GM23338 (cell line): ENCODE results near the gene CDK18. TPM values are rescaled to one million over a fixed set of nuclear protein-coding genes. Genes with fewer than 3 reads are reported as not detected.
A peak's percentile ranks its signal among the peaks of the same experiment; 100 is the strongest.

ENCODE experiments used
- ATAC-seq: fragments of 200-7000 bp; cut with Tn5 transposase; 3 replicates; pipeline ENCODE4 v1.9.1; 2020
- DNase-seq: peaks from one replicate; pipeline ENCODE4 v3.0.0-alpha.2; 2015; ENCODE audit warnings: low spot score
- H2AFZ ChIP-seq: fragments of 200-600 bp; sonication (generic); 2 replicates; pipeline ENCODE4 v1.8.0; 2016; ENCODE audit warnings: antibody characterized with exemption, mild to moderate bottlenecking, moderate library complexity
- H3F3A ChIP-seq: fragments of 200-600 bp; sonication (generic); replicated peaks from 2 replicates; pipeline ENCODE4 v1.8.0; 2017; ENCODE audit warnings: antibody characterized with exemption, mixed run types, low read depth
- H3K27ac ChIP-seq: fragments of 200-600 bp; sonication (generic); 2 replicates; pipeline ENCODE4 v1.6.1; 2016; ENCODE audit warnings: low read depth
- H3K27me3 ChIP-seq: fragments of 200-600 bp; sonication (generic); 2 replicates; pipeline ENCODE4 v1.8.0; 2016; ENCODE audit warnings: mild to moderate bottlenecking, mixed run types, moderate library complexity; ENCODE audit not compliant: insufficient read depth
- H3K36me3 ChIP-seq: fragments of 200-600 bp; sonication (generic); 2 replicates; pipeline ENCODE4 v1.8.0; 2016; ENCODE audit warnings: mild to moderate bottlenecking; ENCODE audit not compliant: insufficient read depth
- H3K4me1 ChIP-seq: fragments of 200-600 bp; sonication (generic); 2 replicates; pipeline ENCODE4 v1.8.0; 2016; ENCODE audit warnings: mild to moderate bottlenecking, moderate library complexity; ENCODE audit not compliant: insufficient read depth
- H3K4me2 ChIP-seq: fragments of 200-600 bp; sonication (generic); 2 replicates; pipeline ENCODE4 v1.7.1; 2017; ENCODE audit warnings: mixed run types
- H3K4me3 ChIP-seq: fragments of 200-600 bp; sonication (generic); 2 replicates; pipeline ENCODE4 v1.6.1; 2016; ENCODE audit warnings: mixed run types
- H3K79me2 ChIP-seq: fragments of 200-600 bp; sonication (generic); replicated peaks from 2 replicates; pipeline ENCODE4 v1.8.0; 2017; ENCODE audit warnings: mild to moderate bottlenecking; ENCODE audit not compliant: insufficient read depth
- H3K9me2 ChIP-seq: fragments of 200-600 bp; sonication (generic); 2 replicates; pipeline ENCODE4 v1.8.0; 2017; ENCODE audit not compliant: insufficient read depth
- H4K20me1 ChIP-seq: fragments of 200-600 bp; sonication (generic); replicated peaks from 2 replicates; pipeline ENCODE4 v1.8.0; 2017; ENCODE audit warnings: mild to moderate bottlenecking; ENCODE audit not compliant: insufficient read depth
- H3K27ac Mint-ChIP-seq: 2 replicates; pipeline ENCODE4 v1.8.0; 2020; ENCODE audit warnings: inconsistent platforms, mild to moderate bottlenecking, moderate library complexity, mixed read lengths
- H3K27me3 Mint-ChIP-seq: 3 replicates; pipeline ENCODE4 v1.8.0; 2022; ENCODE audit warnings: low read depth, mild to moderate bottlenecking, moderate library complexity, mixed read lengths, inconsistent platforms; ENCODE audit not compliant: insufficient read depth, poor library complexity
- H3K36me3 Mint-ChIP-seq: 3 replicates; pipeline ENCODE4 v1.8.0; 2021; ENCODE audit warnings: low read depth, mild to moderate bottlenecking, inconsistent platforms, moderate library complexity, mixed read lengths
- H3K4me1 Mint-ChIP-seq: 3 replicates; pipeline ENCODE4 v1.8.0; 2020; ENCODE audit warnings: mild to moderate bottlenecking, inconsistent platforms, mixed read lengths
- H3K4me3 Mint-ChIP-seq: 3 replicates; pipeline ENCODE4 v1.8.0; 2021; ENCODE audit warnings: moderate library complexity, mild to moderate bottlenecking, inconsistent platforms, mixed read lengths
- H3K9me3 Mint-ChIP-seq: 3 replicates; pipeline ENCODE4 v1.8.0; 2020; ENCODE audit warnings: moderate library complexity, mild to moderate bottlenecking, inconsistent platforms, mixed read lengths
- CREB1 ChIP-seq: fragments of 250-450 bp; sonication (Bioruptor Pico); IDR thresholded peaks from 2 replicates; pipeline ENCODE4 v1.5.0; 2020; ENCODE audit warnings: low read depth, mild to moderate bottlenecking, moderate library complexity
- CTCF ChIP-seq, 2 experiments: fragments of 200-600 bp in 1 of 2; sonication (generic) in 1 of 2; conservative IDR thresholded peaks; 2 replicates each; pipeline versions ENCODE4 v1.5.1 to v1.6.1; 2016 to 2017; ENCODE audit warnings: antibody characterized with exemption in 2 of 2, low read depth in 2 of 2, mild to moderate bottlenecking in 2 of 2, moderate library complexity in 1 of 2
- ETS1 ChIP-seq: IDR thresholded peaks from 2 replicates; pipeline ENCODE4 v1.6.1; 2016; ENCODE audit warnings: antibody characterized with exemption
- POLR2AphosphoS5 ChIP-seq: IDR thresholded peaks from 2 replicates; pipeline ENCODE4 v1.6.1; 2016; ENCODE audit warnings: antibody characterized with exemption, low read depth
- ZNF462 ChIP-seq: fragments of 250-450 bp; sonication (Bioruptor Pico); IDR thresholded peaks from 2 replicates; pipeline ENCODE4 v1.5.0; 2020; ENCODE audit warnings: mild to moderate bottlenecking, moderate library complexity
- polyA plus RNA-seq: library from polyadenylated mRNA; unstranded; fragments of >200 nt; fragmentation: Nextera tagmentation; extraction: Ambion mirVana; gene quantifications from 2 replicates; pipeline ENCODE4 v1.2.1, GENCODE V29; 2016
- total RNA-seq: library from RNA; depleted of rRNA; stranded (reverse); fragments of >200 nt; shearing (Covaris generic); gene quantifications from 2 replicates; pipeline ENCODE4 v1.2.3, GENCODE V29; 2014

The CDK18 gene
- total and polyA plus RNA-seq, 2 experiments from 2014 or later: 21.1 to 46.5 TPM

GRCh38 chr1:205575294-205575885 lies 70.9 kb downstream of the CDK18 start:
- no peak overlapping the region for H3K4me3 Mint-ChIP-seq
- ATAC-seq (peak; percentile 9; the same call in 1 of the 3 replicates), DNase-seq (no peak)
- H3K27me3 Mint-ChIP-seq: peaks cover 21% of the 10 kb centered on the region
- Histone ChIP-seq H3K36me3 (no peaks in the 10 kb centered on the region), H4K20me1 (no peaks in the 10 kb centered on the region), H3K79me2 (no peaks in the 10 kb centered on the region), H3K4me1 (peaks cover 5% of the 10 kb centered on the region; the same call in 1 of the 2 replicates), H2AFZ (no peak overlapping the region), H3K27me3 (peaks cover 23% of the 10 kb centered on the region), H3K4me2 (no peak overlapping the region), H3K27ac (no peak overlapping the region), H3F3A (no peaks in the 10 kb centered on the region), H3K9me2 (no peaks in the 10 kb centered on the region), H3K4me3 (no peak overlapping the region)
- TF ChIP-seq ZNF462 (no peak), ETS1 (no peak), POLR2AphosphoS5 (no peak), CTCF (conservative IDR thresholded peaks at IDR 0.05; ENCODE audit: low read depth in 2 of 2) (peak in 1 of 2 experiments; percentile 37; a peak in 2 of 4 replicates), CREB1 (CRISPR knock-in tag) (no peak)
- peaks cover 25% of the 10 kb centered on the region for H3K4me1 Mint-ChIP-seq
- no peak overlapping the region for H3K27ac Mint-ChIP-seq
- no peaks in the 10 kb centered on the region for H3K36me3 Mint-ChIP-seq
- no peaks in the 10 kb centered on the region for H3K9me3 Mint-ChIP-seq
